GM18505 (cell line): ENCODE measurements around the gene COA4.

ENCODE experiments used
- ATAC-seq: cut with Tn5 transposase; IDR thresholded peaks from one replicate; pipeline ENCODE4 v1.9.1; 2021; ENCODE audit not compliant: unreplicated experiment
- POLR2A ChIP-seq: IDR thresholded peaks from 4 replicates; pipeline ENCODE4 v1.6.1; 2011; ENCODE audit warnings: borderline replicate concordance; ENCODE audit not compliant: insufficient read depth, insufficient read length; ENCODE audit errors: extremely low read depth

COA4 gene

DNA sequence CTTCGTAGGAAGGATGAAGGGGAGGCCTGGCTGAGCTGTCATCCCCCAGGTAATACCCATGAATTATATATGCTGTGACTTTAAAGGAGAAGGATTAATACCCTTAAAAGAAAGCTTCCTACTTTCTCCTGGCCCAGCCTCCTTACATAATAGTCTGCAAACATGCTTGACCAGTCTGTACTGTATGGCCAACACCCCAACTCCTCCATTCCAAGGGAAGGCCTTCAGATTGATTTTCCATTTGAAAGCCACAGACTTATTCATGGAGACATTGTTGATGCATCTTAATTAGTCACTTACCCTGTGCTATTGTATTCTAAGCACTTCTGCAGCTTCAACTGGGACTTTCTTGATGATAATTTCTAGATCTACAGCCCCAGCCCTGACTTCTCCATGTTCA, 2.1 kb upstream of the COA4 start:
- ATAC-seq: no peak
- no peak for TF ChIP-seq POLR2A

DNA sequence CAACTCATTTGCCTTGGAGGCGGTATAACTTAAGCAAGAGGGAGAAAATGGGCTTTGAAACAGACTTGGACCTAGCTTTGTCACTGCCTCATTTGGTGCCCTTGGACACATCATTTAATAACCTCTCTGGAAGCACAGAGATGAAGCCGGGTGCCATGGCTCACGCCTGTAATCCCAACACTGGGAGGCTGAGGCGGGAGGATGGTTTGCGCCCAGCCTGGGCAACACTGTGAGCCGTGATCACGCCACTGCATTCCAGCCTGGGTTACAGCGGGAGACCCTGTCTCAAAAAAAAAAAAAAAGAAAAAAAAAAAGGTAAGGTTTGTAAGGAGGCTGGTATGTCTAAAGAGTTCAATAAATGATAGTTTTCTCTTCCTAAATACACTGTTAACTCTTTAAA, 806 bp downstream of the COA4 start:
- TF ChIP-seq POLR2A: no peak
- ATAC-seq: no peak

DNA sequence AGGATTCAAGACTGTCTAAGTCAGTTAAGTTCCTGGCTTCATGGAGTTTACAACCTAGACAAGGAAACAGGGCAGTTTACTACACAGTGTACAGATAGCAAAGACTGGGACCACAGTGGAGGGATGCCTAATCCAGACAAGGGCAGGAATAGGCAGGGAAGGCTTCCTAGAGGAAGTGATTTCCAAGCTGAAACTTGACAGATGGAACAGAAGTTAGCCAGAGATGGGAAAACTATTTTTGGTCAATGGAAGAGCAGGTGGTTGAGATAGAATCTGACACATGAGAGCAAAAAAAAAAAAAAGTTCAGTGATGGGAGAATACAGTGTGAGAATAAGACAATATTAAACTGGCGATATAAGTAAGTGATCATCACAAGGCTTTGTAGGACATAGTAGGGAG, 1.3 kb downstream of the COA4 start:
- TF ChIP-seq POLR2A: no peak
- no peak for ATAC-seq

DNA sequence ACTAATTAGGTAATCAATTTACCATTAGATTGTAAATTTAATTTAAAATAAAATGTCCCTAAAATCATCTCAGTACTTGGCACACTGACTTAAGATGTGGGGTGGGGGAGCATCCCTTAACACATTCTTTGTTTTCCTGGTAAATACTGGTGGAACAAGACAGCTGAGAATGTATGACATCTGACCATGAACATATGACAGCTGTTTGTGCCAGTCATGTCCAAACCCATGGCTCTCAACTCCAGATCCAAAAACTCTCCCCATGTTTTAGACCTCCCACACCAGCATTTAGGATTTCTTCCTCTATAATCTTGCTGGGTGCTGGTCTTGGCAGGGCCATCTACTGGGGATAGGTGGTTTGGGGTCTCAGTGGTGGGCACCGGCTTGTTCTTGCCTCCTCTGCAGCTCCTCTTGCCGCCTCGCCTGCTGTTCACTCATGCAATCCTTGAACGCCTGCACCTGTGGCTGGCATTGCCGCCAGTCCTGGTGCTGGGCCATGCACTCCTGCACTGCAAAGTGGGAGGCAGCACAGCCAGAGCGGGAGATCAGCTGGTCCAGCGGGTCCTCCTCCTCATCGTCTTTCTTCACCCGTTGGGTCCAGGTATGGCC, 3.8 kb downstream of the COA4 start:
- no peak for TF ChIP-seq POLR2A
- no peak for ATAC-seq

DNA sequence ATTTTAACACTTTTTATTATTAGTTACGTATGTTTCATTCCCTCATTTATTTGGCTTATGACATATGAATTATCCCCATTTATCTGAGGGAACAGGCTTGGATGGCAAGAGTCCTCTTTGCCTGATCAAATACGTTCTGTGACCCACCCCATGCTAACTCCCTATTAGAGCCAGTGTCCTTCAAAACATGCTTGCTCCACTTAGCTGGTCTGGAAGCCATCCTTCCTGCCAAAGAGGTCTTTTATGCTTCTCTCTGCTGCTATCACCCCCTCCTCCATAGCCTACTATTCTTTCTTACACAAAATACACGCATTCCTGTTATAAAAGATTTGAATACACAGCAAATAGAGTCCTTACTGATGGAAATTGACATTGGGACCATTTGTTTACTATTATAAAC, 6.4 kb downstream of the COA4 start:
- no peak for ATAC-seq
- TF ChIP-seq POLR2A: no peak

DNA sequence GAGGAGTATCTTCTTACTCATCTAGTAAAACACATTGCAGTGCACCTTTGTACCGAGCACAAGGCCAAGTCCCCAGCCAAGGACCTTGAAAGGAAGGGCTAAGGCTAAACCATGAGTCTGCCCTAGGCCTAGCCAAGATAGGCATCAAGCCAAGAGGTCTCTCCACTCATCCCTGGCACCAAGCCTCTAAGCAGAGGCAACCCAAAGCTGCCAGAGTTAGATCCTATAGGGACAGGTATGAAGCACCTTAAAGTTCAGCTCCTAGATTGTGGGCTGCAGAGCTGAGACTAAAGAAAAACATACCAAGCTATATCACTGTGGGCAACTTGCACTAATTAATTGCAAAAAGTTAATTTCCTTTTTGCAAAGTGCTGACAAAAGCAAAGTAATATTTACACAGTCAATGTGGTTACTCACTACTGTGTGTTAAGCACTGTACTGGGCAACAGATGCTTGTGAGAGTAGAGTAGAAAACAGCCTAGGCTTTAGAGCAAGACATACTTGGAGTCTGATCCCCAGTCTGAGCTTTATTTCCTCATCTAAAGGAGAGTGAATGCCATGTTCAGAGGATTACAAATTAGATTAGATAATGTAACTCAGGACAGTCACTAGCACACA, 7.2 kb downstream of the COA4 start:
- no peak for TF ChIP-seq POLR2A
- no peak for ATAC-seq

DNA sequence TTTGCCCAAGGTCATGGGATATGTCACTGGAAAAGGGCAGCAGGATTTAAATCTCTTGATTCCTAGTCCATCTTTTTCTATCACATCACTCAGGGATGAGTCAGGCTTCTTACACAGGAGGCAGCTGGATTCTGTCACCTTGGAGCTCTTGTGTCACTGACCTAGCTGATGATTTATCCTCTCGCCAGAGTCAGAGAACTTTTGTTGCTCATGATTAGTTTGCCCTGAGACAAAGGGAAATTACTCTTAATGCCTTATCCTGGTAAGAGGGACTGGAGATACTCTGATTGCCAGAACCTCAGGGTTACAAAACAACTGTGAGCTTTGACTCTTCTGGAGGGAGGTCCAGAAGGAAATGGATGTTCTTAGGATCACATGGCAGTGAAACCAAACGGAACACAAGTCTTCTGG, 10.1 kb downstream of the COA4 start:
- TF ChIP-seq POLR2A: no peak
- no peak for ATAC-seq

DNA sequence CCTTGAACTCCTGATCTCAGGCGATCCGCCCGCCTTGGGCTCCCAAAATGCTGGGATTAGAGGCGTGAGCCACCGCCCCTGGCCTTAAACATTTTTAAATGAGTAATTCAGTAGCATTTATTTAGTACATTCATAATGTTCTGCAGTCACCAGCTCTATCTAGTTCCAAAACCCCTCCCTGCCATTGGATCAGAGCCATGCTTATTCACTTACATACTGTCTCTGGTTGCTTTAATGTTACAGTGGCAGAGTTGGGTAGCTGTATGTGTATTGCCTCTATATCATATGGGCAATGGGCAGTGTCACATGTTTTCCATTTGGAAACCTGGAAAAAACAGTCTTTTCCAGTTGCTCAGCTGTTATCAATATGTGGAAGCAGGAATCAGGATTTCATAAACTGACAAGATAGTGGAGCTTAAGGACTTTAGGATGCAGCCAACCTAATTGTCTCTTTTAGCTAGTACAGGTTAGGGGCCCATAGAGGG, 10.5 kb downstream of the COA4 start:
- ATAC-seq: no peak
- no peak for TF ChIP-seq POLR2A

DNA sequence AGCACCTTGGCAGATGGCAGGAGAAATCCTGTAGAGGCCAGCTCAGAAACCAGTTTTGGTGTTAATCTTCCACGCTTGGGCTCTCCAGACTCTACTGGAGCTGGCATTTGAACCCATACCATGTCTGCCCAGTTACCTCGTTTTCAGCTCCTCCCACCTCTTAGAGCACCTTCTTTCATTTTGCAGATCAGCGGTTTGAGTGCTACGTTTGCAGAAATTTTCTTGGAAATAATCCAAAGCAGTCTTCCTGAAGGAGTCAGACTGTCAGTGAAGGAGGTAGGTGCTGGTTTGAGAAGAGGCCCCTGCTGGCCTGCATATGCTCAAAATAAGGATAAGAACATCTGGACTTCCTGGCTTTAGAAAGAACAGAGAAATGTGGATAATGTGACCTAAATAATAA, 13.7 kb downstream of the COA4 start:
- no peak for TF ChIP-seq POLR2A
- no peak for ATAC-seq

DNA sequence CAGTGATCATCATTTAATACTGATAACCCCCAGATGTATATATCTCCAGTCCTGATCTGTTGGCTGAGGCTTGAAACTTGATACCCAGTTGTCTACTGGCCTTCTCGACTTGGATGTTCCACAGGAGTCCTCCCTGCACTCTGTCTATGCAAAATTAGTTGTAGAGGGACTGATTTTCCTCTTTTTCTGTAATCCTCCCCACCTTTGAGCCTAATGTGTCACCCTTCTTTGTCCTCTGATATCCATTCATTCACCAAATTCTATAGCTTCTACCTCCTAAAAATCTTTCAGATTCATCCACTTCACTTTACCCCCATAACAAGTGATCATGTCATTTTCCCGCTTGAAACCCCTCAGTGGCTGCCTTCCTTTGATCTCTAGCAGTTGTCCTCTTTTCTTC, 16.4 kb downstream of the COA4 start:
- ATAC-seq: no peak
- TF ChIP-seq POLR2A: no peak

DNA sequence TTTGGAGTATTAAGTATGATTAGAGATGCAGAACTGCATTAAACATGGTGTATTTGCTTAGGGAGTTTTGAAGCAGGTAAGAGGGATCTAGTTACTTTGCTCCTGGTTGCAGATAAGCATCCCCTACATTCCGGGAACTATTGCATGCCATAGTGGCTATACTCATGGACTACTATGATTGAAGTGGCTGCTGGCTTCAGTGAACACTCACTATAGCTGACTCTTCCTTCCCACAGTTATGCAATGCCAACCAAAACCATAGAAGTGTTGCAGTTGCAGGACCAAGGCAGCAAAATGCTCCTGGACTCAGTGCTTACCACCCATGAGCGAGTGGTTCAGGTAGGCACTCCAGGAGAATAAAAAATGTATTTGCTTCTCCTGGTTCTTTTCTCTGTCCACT, 17.0 kb downstream of the COA4 start:
- no peak for TF ChIP-seq POLR2A
- ATAC-seq: no peak

DNA sequence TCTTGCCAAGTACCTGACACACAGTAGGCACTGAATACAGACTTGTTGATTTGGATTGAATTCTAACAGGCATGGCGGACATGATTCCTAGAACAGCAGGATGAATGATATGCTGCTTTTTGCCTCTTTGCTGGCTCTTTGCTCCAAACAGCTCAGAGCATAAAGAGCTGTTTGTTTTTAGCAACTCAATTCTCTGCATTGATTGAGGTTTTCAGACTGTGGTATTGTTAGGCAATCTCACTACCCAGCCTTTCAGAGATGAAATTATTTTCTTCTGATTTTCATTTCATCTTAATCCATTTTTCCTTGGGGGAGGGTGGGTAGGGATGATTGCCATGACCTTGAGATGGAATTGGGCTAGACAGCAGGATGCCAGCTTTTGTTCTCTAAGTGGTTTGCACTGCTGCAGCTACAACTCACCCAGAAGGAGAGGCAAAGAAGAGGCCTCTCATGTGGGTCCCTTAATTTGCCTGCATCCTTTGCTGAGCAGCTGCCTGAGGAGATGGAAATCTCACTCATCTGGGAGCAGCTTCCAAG, 20.5 kb downstream of the COA4 start:
- ATAC-seq: no peak

DNA sequence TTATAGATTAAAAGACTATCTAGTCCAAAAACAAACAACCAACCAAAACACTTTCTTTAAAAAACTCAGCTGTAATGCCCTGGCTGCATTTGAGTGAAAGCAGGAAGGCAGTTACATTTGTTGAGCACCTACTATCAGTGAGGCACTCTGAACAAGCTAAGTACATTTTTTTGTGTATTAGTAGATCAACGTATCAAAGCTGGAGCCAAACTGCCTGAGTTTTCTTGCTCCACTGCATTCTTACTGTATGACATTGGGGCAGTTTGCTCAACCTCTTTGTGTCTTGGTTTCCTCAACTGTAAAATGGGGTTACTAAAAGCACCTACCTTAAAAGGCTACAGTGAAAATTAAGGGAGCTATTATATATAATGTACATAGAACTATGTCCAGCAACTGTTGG, 22.0 kb downstream of the COA4 start:
- TF ChIP-seq POLR2A: no peak
- ATAC-seq: no peak

More for the DNA sequence above, 20.5 kb downstream of the COA4 start:
- no peak for TF ChIP-seq POLR2A

DNA sequence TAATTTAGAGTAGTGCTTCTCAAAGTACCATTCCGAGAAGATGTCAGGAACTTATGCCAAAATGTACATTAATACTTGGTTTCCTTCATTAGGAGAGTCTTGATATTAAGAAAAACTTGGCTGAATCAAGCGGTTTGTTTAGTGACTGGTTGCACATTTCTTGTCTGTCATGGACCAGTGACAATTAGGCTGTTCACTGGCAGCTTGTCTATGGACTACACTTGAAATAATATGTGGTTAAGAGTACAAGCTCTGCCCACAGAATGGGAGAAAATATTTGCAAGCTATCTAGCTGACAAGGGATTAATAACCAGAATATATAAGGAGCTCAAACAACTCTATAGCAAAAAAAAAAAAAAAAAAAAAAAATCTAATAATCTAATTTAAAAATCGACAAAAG, 24.6 kb downstream of the COA4 start:
- TF ChIP-seq POLR2A: no peak

More for the DNA sequence above, 24.6 kb downstream of the COA4 start:
- no peak for ATAC-seq
